Neuronal stem cell (in vitro differentiated cells): ENCODE data around the gene BICDL1.

ENCODE experiments used
- DNase-seq: peaks from one replicate; pipeline ENCODE4 v3.0.0-alpha.2; 2013; ENCODE audit warnings: low spot score
- H2AFZ ChIP-seq: one replicate; pipeline ENCODE4 v1.6.1; 2013; ENCODE audit warnings: mild to moderate bottlenecking, low read length, inconsistent platforms
- H2AK5ac ChIP-seq: 2 replicates; pipeline ENCODE4 v1.6.1; 2013; ENCODE audit warnings: low read depth, mild to moderate bottlenecking, inconsistent platforms, low read length, moderate library complexity, mixed read lengths
- H2BK120ac ChIP-seq: 2 replicates; pipeline ENCODE4 v1.6.1; 2013; ENCODE audit warnings: low read depth, mild to moderate bottlenecking, inconsistent platforms, low read length, moderate library complexity, mixed read lengths
- H2BK12ac ChIP-seq: one replicate; pipeline ENCODE4 v1.6.1; 2013; ENCODE audit warnings: low read length, inconsistent platforms
- H2BK15ac ChIP-seq: 2 replicates; pipeline ENCODE4 v1.6.1; 2013; ENCODE audit warnings: mild to moderate bottlenecking, low read length, inconsistent platforms, mixed read lengths
- H2BK5ac ChIP-seq: one replicate; pipeline ENCODE4 v1.6.1; 2013; ENCODE audit warnings: inconsistent platforms, mild to moderate bottlenecking, low read length, moderate library complexity
- H3K14ac ChIP-seq: one replicate; pipeline ENCODE4 v1.6.1; 2013; ENCODE audit warnings: low read length, inconsistent platforms
- H3K18ac ChIP-seq: 2 replicates; pipeline ENCODE4 v1.6.1; 2013; ENCODE audit warnings: low read length, inconsistent platforms
- H3K23ac ChIP-seq: 2 replicates; pipeline ENCODE4 v1.6.1; 2013; ENCODE audit warnings: low read depth, mild to moderate bottlenecking, mixed read lengths, low read length, inconsistent platforms; ENCODE audit not compliant: poor library complexity
- H3K27ac ChIP-seq: replicated peaks from 3 replicates; pipeline ENCODE4 v1.5.1; 2013; ENCODE audit warnings: low read length, inconsistent platforms
- H3K27me3 ChIP-seq, 3 experiments: 2 replicates each; pipeline ENCODE4 v1.6.1; 2013; ENCODE audit warnings: low read length in 3 of 3, mild to moderate bottlenecking in 2 of 3, inconsistent platforms in 1 of 3, low read depth in 1 of 3, mixed read lengths in 1 of 3, moderate library complexity in 1 of 3; ENCODE audit not compliant: control insufficient read depth in 3 of 3, insufficient read depth in 3 of 3
- H3K36me3 ChIP-seq, 2 donors: replicated peaks in 1 of 2; 2 replicates each; pipeline ENCODE4 v1.6.1; 2013; ENCODE audit warnings: low read length in 2 of 2; ENCODE audit not compliant: control insufficient read depth in 2 of 2, insufficient read depth in 2 of 2
- H3K4ac ChIP-seq: 2 replicates; pipeline ENCODE4 v1.6.1; 2013; ENCODE audit warnings: inconsistent platforms, mild to moderate bottlenecking, low read length, moderate library complexity
- H3K4me1 ChIP-seq, 2 donors: 1 replicate in 1 of 2; 2 replicates in 1 of 2; pipeline ENCODE4 v1.6.1; 2013; ENCODE audit warnings: low read length in 2 of 2, low read depth in 1 of 2; ENCODE audit not compliant: control insufficient read depth in 2 of 2, insufficient read depth in 1 of 2
- H3K4me2 ChIP-seq: one replicate; pipeline ENCODE4 v1.6.1; 2013; ENCODE audit warnings: mild to moderate bottlenecking, low read length, inconsistent platforms; ENCODE audit not compliant: insufficient read depth, poor library complexity, severe bottlenecking
- H3K4me3 ChIP-seq, 2 donors: 2 replicates each; pipeline ENCODE4 v1.5.1; 2013; ENCODE audit warnings: low read length in 2 of 2, mild to moderate bottlenecking in 2 of 2, inconsistent platforms in 1 of 2, moderate library complexity in 1 of 2
- H3K79me1 ChIP-seq: one replicate; pipeline ENCODE4 v1.6.1; 2013; ENCODE audit warnings: low read depth, mild to moderate bottlenecking, inconsistent platforms, low read length, moderate library complexity
- H3K9ac ChIP-seq: one replicate; pipeline ENCODE4 v1.6.1; 2013; ENCODE audit warnings: mild to moderate bottlenecking, low read depth, low read length, inconsistent platforms; ENCODE audit not compliant: poor library complexity
- H3K9me3 ChIP-seq, 2 donors: replicated peaks in 1 of 2; 2 replicates each; pipeline versions ENCODE3 to v1.6.1; 2013; ENCODE audit warnings: low read length in 2 of 2, mild to moderate bottlenecking in 2 of 2, inconsistent platforms in 1 of 2, low read depth in 1 of 2, mixed read lengths in 1 of 2, moderate library complexity in 1 of 2; ENCODE audit not compliant: control insufficient read depth in 2 of 2, insufficient read depth in 1 of 2
- H4K8ac ChIP-seq: one replicate; pipeline ENCODE4 v1.6.1; 2013; ENCODE audit warnings: low read depth, mild to moderate bottlenecking, inconsistent platforms, low read length, moderate library complexity
- H4K91ac ChIP-seq: one replicate; pipeline ENCODE4 v1.6.1; 2013; ENCODE audit warnings: low read length, low read depth, mild to moderate bottlenecking, inconsistent platforms; ENCODE audit not compliant: poor library complexity
- WGBS, 2 donors: extraction: QIAGEN DNeasy Blood & Tissue Kit; methylation state at CpG; one replicate each; pipeline ENCODE4 v1.1.7; 2013; ENCODE audit warnings: missing lambda C conversion rate in 2 of 2, mixed read lengths in 1 of 2; ENCODE audit not compliant: insufficient read length in 2 of 2, insufficient replicate concordance in 1 of 2; ENCODE audit errors: extremely low coverage in 2 of 2; 5-methylcytosine and 5-hydroxymethylcytosine counted together

Gene BICDL1

GRCh38 chr12:120000556-120000955 lies 11.5 kb downstream of the BICDL1 start:
- Histone ChIP-seq H3K27ac (no peak overlapping the region), H3K4me1 (no peaks in the 10 kb centered on the region), H2BK12ac (no peak overlapping the region), H3K14ac (no peak overlapping the region), H3K4ac (no peak overlapping the region), H4K91ac (no peak overlapping the region), H2AFZ (no peak overlapping the region), H2BK5ac (no peak overlapping the region), H3K4me2 (no peak overlapping the region), H3K79me1 (no peaks in the 10 kb centered on the region), H2BK120ac (no peak overlapping the region), H3K4me3 (no peak overlapping the region), H3K9me3 (no peaks in the 10 kb centered on the region), H3K9ac (no peak overlapping the region), H2BK15ac (no peak overlapping the region), H4K8ac (no peak overlapping the region), H3K27me3 (no peaks in the 10 kb centered on the region), H3K18ac (no peak overlapping the region), H3K36me3 (no peaks in the 10 kb centered on the region), H3K23ac (no peak overlapping the region), H2AK5ac (no peak overlapping the region)
- WGBS, 2 donors = 100% methylated on average over 1 of the region's 3 CpGs; no CpG with 5 or more reads in 1 of the 2 donors
- no peak for DNase-seq

DNA sequence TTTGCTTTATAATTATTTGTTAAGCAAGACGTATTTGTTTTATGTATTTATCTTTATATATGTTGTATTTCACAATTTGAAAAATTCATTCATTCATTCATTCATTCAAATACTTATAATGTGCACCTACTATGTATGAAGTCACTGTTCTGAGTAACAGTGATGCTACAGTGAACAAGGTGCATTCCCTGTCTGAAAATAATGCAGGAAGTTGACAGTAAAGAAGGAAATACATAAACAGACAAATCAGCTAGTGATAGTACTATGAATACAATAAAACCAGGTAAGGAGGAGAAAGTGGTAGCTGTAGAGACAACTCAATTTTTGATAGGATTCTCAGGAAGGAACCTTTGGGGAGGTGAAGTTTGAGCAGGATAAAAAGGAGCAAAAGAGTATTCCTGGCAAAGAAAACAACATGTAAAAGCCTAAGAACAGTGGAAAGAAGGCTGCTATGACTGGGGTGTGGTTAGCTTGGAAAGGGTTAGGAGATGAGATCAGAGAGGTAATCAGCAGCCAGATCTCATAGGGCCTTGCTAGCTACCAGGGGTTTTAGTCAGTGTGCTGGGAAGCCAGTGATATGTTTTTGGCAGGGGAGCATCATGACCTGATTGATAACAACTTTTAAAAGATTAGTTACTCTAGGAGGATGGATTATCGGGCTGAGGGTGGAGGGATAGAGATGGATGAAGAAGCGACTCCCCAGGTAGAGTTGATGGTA lies 17.4 kb downstream of the BICDL1 start:
- Histone ChIP-seq H3K23ac (no peak overlapping the region), H3K4me1 (peaks cover 0 to 4% of the 10 kb centered on the region in 2 donors)
- WGBS, 2 donors = no CpG with 5 or more reads among the region's 3 CpGs

GRCh38 chr12:120007272-120007671 lies 18.2 kb downstream of the BICDL1 start:
- no CpG with 5 or more reads among the region's 3 CpGs for WGBS, 2 donors
- Histone ChIP-seq H3K4me3 (no peak overlapping the region), H2BK12ac (no peak overlapping the region), H2BK120ac (no peak overlapping the region), H3K9ac (no peak overlapping the region), H3K27me3 (no peaks in the 10 kb centered on the region), H3K9me3 (no peaks in the 10 kb centered on the region), H2BK15ac (no peak overlapping the region), H3K36me3 (no peaks in the 10 kb centered on the region), H3K79me1 (no peaks in the 10 kb centered on the region), H3K4me1 (peaks cover 7% of the 10 kb centered on the region in 2 donors), H4K91ac (no peak overlapping the region), H3K18ac (no peak overlapping the region), H3K14ac (no peak overlapping the region), H3K23ac (no peak overlapping the region), H3K4me2 (no peak overlapping the region), H2AK5ac (no peak overlapping the region), H4K8ac (no peak overlapping the region), H2AFZ (peak overlapping the region; percentile 25), H2BK5ac (no peak overlapping the region), H3K4ac (no peak overlapping the region), H3K27ac (no peak overlapping the region)
- DNase-seq = no peak

More for the DNA sequence above, 17.4 kb downstream of the BICDL1 start:
- Histone ChIP-seq H3K4me2 (no peak overlapping the region), H4K91ac (no peak overlapping the region), H2BK120ac (no peak overlapping the region), H3K79me1 (no peaks in the 10 kb centered on the region), H2AK5ac (no peak overlapping the region), H3K14ac (no peak overlapping the region), H2AFZ (no peak overlapping the region), H2BK12ac (no peak overlapping the region), H3K27ac (no peak overlapping the region), H3K27me3 (no peaks in the 10 kb centered on the region), H2BK15ac (no peak overlapping the region), H3K4me3 (no peak overlapping the region), H3K36me3 (no peaks in the 10 kb centered on the region), H2BK5ac (no peak overlapping the region), H3K18ac (no peak overlapping the region), H3K4ac (no peak overlapping the region), H3K9me3 (no peaks in the 10 kb centered on the region), H4K8ac (no peak overlapping the region), H3K9ac (no peak overlapping the region)
- no peak for DNase-seq

DNA sequence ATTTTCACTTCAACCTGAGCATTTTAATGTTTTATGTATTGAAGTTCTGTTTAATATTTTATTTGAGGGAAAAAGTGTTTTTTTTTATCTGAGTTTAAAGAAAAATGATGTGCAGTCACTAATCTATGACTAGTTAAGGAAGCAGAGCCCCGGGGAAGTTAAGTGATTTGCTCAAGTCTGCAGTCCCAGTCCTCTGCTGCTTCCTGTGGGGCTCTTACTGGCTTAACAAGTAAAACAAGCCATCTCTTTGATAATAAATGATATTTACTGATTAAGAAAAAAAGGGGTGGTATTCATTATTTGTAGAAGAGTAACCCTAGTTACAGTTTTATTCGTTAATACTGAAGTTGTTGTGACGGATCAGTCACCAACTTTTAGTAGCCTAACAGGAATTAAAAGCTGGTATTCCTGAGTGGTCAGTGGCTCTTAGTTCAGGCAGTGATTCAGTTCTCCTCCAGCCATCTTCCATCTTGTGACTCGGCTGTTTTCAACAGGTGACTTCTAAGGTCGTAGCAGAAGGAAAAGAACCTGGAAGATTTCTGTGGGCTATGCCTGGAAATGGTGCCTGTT lies 21.7 kb downstream of the BICDL1 start:
- H3K9me3 ChIP-seq = no peaks in the 10 kb centered on the region
- H3K4me2 ChIP-seq = no peak overlapping the region
- no peaks in the 10 kb centered on the region for H3K36me3 ChIP-seq
- no peak overlapping the region for H3K23ac ChIP-seq
- no peak overlapping the region for H2AK5ac ChIP-seq
- H3K4me1 ChIP-seq = peaks cover 8 to 12% of the 10 kb centered on the region in 2 donors
- no peak for DNase-seq
- no peak overlapping the region for H2BK12ac ChIP-seq
- H4K8ac ChIP-seq = no peak overlapping the region
- H2BK5ac ChIP-seq = no peak overlapping the region
- H3K14ac ChIP-seq = no peak overlapping the region
- H3K4ac ChIP-seq = no peak overlapping the region
- H3K4me3 ChIP-seq = no peak overlapping the region
- no peak overlapping the region for H2BK15ac ChIP-seq
- H4K91ac ChIP-seq = no peak overlapping the region
- no peak overlapping the region for H3K9ac ChIP-seq
- H3K18ac ChIP-seq = no peak overlapping the region
- H3K27ac ChIP-seq = no peak overlapping the region
- no peak overlapping the region for H2AFZ ChIP-seq
- H2BK120ac ChIP-seq = no peak overlapping the region
- H3K79me1 ChIP-seq = no peaks in the 10 kb centered on the region
- no CpG with 5 or more reads among the region's 5 CpGs for WGBS, 2 donors
- no peaks in the 10 kb centered on the region for H3K27me3 ChIP-seq
